ENCODE data around the gene TMC5. TPM values are rescaled to one million over a fixed set of nuclear protein-coding genes. Genes with fewer than 3 reads are reported as not detected.
A peak's percentile ranks its signal among the peaks of the same experiment; 100 is the strongest.
"Not testable (repeated sequence)": the region's sequence is repeated elsewhere in the genome, so short reads cannot be mapped to it uniquely, and the experiment has no call there.

Gene TMC5
- total RNA-seq (2014; rRNA removed; shearing (Covaris generic)) = not detected in 2 replicates

GRCh38 chr16:19417640-19418039 lies at the start of gene TMC5:
Gene TMC5 (plus strand): TSS chr16:19417883. CDS start chr16:19440039, 22,156 bp downstream.
- DNase-seq (ENCODE audit: low read depth) = no peak

GRCh38 chr16:19372541-19372940 lies 45.1 kb upstream of the TMC5 start:
- DNase-seq (ENCODE audit: low read depth) = not testable (repeated sequence)

GRCh38 chr16:19374402-19374801 lies 43.3 kb upstream of the TMC5 start:
- DNase-seq (ENCODE audit: low read depth) = no peak

- DNase-seq (ENCODE audit: low read depth) = peak; percentile 29
Measured at GRCh38 chr16:19375561-19376158, 42.0 kb upstream of the TMC5 start.

GRCh38 chr16:19377864-19378263 lies 39.8 kb upstream of the TMC5 start:
- peak; percentile 20 for DNase-seq (ENCODE audit: low read depth)

- DNase-seq (ENCODE audit: low read depth) = no peak
Measured at GRCh38 chr16:19378511-19378910, 39.2 kb upstream of the TMC5 start.

- DNase-seq (ENCODE audit: low read depth) = no peak
Measured at GRCh38 chr16:19379838-19380237, 37.8 kb upstream of the TMC5 start.

GRCh38 chr16:19380328-19380727 lies 37.4 kb upstream of the TMC5 start:
- DNase-seq (ENCODE audit: low read depth) = no peak

- DNase-seq (ENCODE audit: low read depth) = no peak
Measured at GRCh38 chr16:19382084-19382801, 35.4 kb upstream of the TMC5 start.

- no peak for DNase-seq (ENCODE audit: low read depth)
Measured at GRCh38 chr16:19382887-19383816, 34.5 kb upstream of the TMC5 start.

GRCh38 chr16:19384656-19385055 lies 33.0 kb upstream of the TMC5 start:
- no peak for DNase-seq (ENCODE audit: low read depth)

- DNase-seq (ENCODE audit: low read depth) = no peak
Measured at GRCh38 chr16:19386525-19386924, 31.2 kb upstream of the TMC5 start.

- peak; percentile 40 for DNase-seq (ENCODE audit: low read depth)
Measured at GRCh38 chr16:19389246-19389645, 28.4 kb upstream of the TMC5 start.

GRCh38 chr16:19391185-19391776 lies 26.4 kb upstream of the TMC5 start:
- DNase-seq (ENCODE audit: low read depth) = not testable (repeated sequence)

- no peak for DNase-seq (ENCODE audit: low read depth)
Measured at GRCh38 chr16:19392352-19392751, 25.3 kb upstream of the TMC5 start.

- peak; percentile 72 for DNase-seq (ENCODE audit: low read depth)
Measured at GRCh38 chr16:19393226-19394111, 24.2 kb upstream of the TMC5 start.

GRCh38 chr16:19395646-19396267 lies 21.9 kb upstream of the TMC5 start:
- not testable (repeated sequence) for DNase-seq (ENCODE audit: low read depth)

GRCh38 chr16:19396555-19397011 lies 21.1 kb upstream of the TMC5 start:
- DNase-seq (ENCODE audit: low read depth) = no peak

- not testable (repeated sequence) for DNase-seq (ENCODE audit: low read depth)
Measured at GRCh38 chr16:19397373-19397772, 20.3 kb upstream of the TMC5 start.

- DNase-seq (ENCODE audit: low read depth) = no peak
Measured at GRCh38 chr16:19400711-19401110, 17.0 kb upstream of the TMC5 start.
